Measurements from ENCODE around the gene OR10A2. TPM values are rescaled to one million over a fixed set of nuclear protein-coding genes. Genes with fewer than 3 reads are reported as not detected.

OR10A2 gene
- total and polyA plus RNA-seq, 2 donors (not counting 1 experiment from before 2014, with no cell fraction given), result not detected

DNA sequence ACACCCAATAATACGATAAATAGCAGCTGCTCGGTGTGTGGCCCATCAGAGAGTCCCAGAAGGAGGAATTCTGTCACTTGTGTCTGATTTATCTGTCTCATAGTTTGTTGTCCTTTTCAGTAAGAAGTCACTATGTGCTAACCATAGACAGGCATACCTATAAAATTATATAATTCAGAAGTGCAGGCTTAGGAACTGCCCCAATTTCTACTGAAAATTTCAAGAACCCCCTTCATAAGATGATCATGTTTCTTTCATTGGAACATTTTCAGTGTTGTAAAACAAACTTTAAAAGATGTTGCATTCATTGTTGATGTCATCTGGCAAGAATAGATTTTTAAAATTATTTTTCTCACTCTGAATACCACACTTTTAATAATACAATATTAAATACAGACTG lies 29.5 kb downstream of the OR10A2 start, which contains the start of gene OR2D2:
Gene OR2D2, minus strand, starts transcription at position 101 of the 400 bp plus-strand sequence. Its CDS starts 0 bp downstream, at position 101.
- POLR2A ChIA-PET, result no interaction called here
- no peaks in the 10 kb centered on the region for H3K36me3 ChIP-seq (replicated peaks in 1 of 2; ENCODE audit: control extremely low read depth in 1 of 2, control insufficient read depth in 1 of 2, extremely low read depth in 1 of 2, insufficient read depth in 2 of 2, low read length in 1 of 2)
- no peak within 1 kb of the TSS for H3K9ac ChIP-seq (ENCODE audit: low read length)
- intact Hi-C loops (cut with micrococcal nuclease), result no loop called here
- no peaks in the 10 kb centered on the region for H3K79me2 ChIP-seq (ENCODE audit: control insufficient read depth, insufficient read depth, low read length)
- H3K4me1 ChIP-seq (ENCODE audit: control insufficient read depth in 2 of 2, insufficient read depth in 2 of 2, low read length in 2 of 2), result no peaks in the 10 kb centered on the region
- 100% methylated on average over 2 of the region's 2 CpGs for WGBS (ENCODE audit: insufficient coverage)
- CTCF ChIA-PET, result no interaction called here
- no peak within 1 kb of the TSS for H2AFZ ChIP-seq (ENCODE audit: insufficient read depth, low read depth, low read length, poor library complexity, severe bottlenecking)
- DNase-seq, result no peak
- H4K20me1 ChIP-seq (ENCODE audit: control insufficient read depth, insufficient read depth, low read length, poor library complexity, severe bottlenecking), result no peaks in the 10 kb centered on the region
- no peak within 1 kb of the TSS for H3K4me2 ChIP-seq (replicated peaks; ENCODE audit: low read depth, low read length, poor library complexity, severe bottlenecking)
- no peak within 1 kb of the TSS for H3K4me3 ChIP-seq (ENCODE audit: control extremely low read depth in 1 of 5, extremely low read depth in 1 of 5, insufficient read depth in 1 of 5, low read depth in 2 of 5, low read length in 4 of 5)
- Mint-ChIP-seq H3K4me1 (peaks cover 2% of the 10 kb centered on the region), H3K27ac (no peak within 1 kb of the TSS), H3K9me3 (ENCODE audit: insufficient read depth) (no peaks in the 10 kb centered on the region), H3K27me3 (peaks cover 5% of the 10 kb centered on the region), H3K4me3 (no peak within 1 kb of the TSS)
- no peak for ATAC-seq (ENCODE audit: low read depth)
- H3K9me3 ChIP-seq (ENCODE audit: control extremely low read depth in 1 of 3, control insufficient read depth in 2 of 3, insufficient read depth in 1 of 3, low read length in 2 of 3), result peaks cover 2 to 4% (median 2%) of the 10 kb centered on the region in 3 donors
- TF ChIP-seq EZH2 (IDR thresholded peaks at IDR 0.05; ENCODE audit: borderline replicate concordance, insufficient read depth, low read depth, low read length, poor library complexity, severe bottlenecking), result no peak
- TF ChIP-seq, protein P1, sequence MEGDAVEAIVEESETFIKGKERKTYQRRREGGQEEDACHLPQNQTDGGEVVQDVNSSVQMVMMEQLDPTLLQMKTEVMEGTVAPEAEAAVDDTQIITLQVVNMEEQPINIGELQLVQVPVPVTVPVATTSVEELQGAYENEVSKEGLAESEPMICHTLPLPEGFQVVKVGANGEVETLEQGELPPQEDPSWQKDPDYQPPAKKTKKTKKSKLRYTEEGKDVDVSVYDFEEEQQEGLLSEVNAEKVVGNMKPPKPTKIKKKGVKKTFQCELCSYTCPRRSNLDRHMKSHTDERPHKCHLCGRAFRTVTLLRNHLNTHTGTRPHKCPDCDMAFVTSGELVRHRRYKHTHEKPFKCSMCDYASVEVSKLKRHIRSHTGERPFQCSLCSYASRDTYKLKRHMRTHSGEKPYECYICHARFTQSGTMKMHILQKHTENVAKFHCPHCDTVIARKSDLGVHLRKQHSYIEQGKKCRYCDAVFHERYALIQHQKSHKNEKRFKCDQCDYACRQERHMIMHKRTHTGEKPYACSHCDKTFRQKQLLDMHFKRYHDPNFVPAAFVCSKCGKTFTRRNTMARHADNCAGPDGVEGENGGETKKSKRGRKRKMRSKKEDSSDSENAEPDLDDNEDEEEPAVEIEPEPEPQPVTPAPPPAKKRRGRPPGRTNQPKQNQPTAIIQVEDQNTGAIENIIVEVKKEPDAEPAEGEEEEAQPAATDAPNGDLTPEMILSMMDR (IDR thresholded peaks at IDR 0.05), result no peak
- peaks cover 0 to 5% (median 0%) of the 10 kb centered on the region in 4 experiments for H3K27me3 ChIP-seq (replicated peaks in 1 of 4; ENCODE audit: control extremely low read depth in 1 of 4, control insufficient read depth in 3 of 4, insufficient read depth in 4 of 4, low read length in 3 of 4)
- H3K27ac ChIP-seq (ENCODE audit: low read length in 2 of 2), result no peak within 1 kb of the TSS

DNA sequence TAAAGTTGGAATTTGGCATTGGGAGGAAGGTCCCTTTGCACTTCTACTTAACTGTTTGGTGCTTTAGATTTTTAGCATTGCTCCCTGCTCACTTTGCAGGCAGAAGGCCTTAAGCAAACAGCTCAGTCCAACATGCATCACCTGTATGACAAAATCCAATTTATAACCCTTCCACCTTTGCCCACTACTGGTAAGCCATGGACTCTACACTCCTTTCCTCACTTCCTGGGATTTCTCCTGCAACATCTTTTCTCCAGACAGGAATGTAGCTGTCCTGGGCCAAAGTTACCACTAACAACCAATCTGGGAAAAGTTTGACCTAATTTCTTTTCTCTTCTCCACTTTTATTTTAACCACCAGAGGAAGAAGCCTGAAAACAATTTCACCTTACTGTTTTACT lies 31.2 kb downstream of the OR10A2 start:
- H3K9me3 Mint-ChIP-seq (ENCODE audit: insufficient read depth), result no peaks in the 10 kb centered on the region
- H3K4me2 ChIP-seq (replicated peaks; ENCODE audit: low read depth, low read length, poor library complexity, severe bottlenecking), result no peak overlapping the region
- DNase-seq (no peak), ATAC-seq (ENCODE audit: low read depth) (no peak)
- no peak overlapping the region for H3K27ac ChIP-seq (ENCODE audit: low read length in 2 of 2)
- intact Hi-C loops (cut with micrococcal nuclease), result no loop called here
- H3K9ac ChIP-seq (ENCODE audit: low read length), result no peak overlapping the region
- ChIA-PET POLR2A (no interaction called here), CTCF (no interaction called here)
- no peak overlapping the region for H3K4me3 ChIP-seq (ENCODE audit: control extremely low read depth in 1 of 5, extremely low read depth in 1 of 5, insufficient read depth in 1 of 5, low read depth in 2 of 5, low read length in 4 of 5)
- H4K20me1 ChIP-seq (ENCODE audit: control insufficient read depth, insufficient read depth, low read length, poor library complexity, severe bottlenecking), result no peaks in the 10 kb centered on the region
- TF ChIP-seq, protein P1 (IDR thresholded peaks at IDR 0.05), result no peak
- no peak for TF ChIP-seq EZH2 (IDR thresholded peaks at IDR 0.05; ENCODE audit: borderline replicate concordance, insufficient read depth, low read depth, low read length, poor library complexity, severe bottlenecking)
- peaks cover 2% of the 10 kb centered on the region for H3K4me1 Mint-ChIP-seq
- H3K9me3 ChIP-seq (ENCODE audit: control extremely low read depth in 1 of 3, control insufficient read depth in 2 of 3, insufficient read depth in 1 of 3, low read length in 2 of 3), result no peaks in the 10 kb centered on the region
- no peaks in the 10 kb centered on the region for H3K79me2 ChIP-seq (ENCODE audit: control insufficient read depth, insufficient read depth, low read length)
- H3K27ac Mint-ChIP-seq, result no peak overlapping the region
- H3K4me3 Mint-ChIP-seq, result no peak overlapping the region
- H3K4me1 ChIP-seq (ENCODE audit: control insufficient read depth in 2 of 2, insufficient read depth in 2 of 2, low read length in 2 of 2), result no peaks in the 10 kb centered on the region
- H2AFZ ChIP-seq (ENCODE audit: insufficient read depth, low read depth, low read length, poor library complexity, severe bottlenecking), result no peak overlapping the region
- H3K36me3 ChIP-seq (replicated peaks in 1 of 2; ENCODE audit: control extremely low read depth in 1 of 2, control insufficient read depth in 1 of 2, extremely low read depth in 1 of 2, insufficient read depth in 2 of 2, low read length in 1 of 2), result no peaks in the 10 kb centered on the region
- peaks cover 0 to 2% (median 0%) of the 10 kb centered on the region in 4 experiments for H3K27me3 ChIP-seq (replicated peaks in 1 of 4; ENCODE audit: control extremely low read depth in 1 of 4, control insufficient read depth in 3 of 4, insufficient read depth in 4 of 4, low read length in 3 of 4)
- peaks cover 7% of the 10 kb centered on the region for H3K27me3 Mint-ChIP-seq
